ENCODE measurements around the gene LILRB5.

LILRB5 gene

GRCh38 chr19:54257116-54257480 lies at the start of gene LILRB5:
LILRB5 (minus strand) TSS chr19:54257273; CDS start chr19:54257193, 80 bp downstream.
- no peak within 1 kb of the TSS for H3K4me3 ChIP-seq (ENCODE audit: low read depth, low read length)
- no peak for DNase-seq (ENCODE audit: low read depth)
- TF ChIP-seq CTCF (conservative IDR thresholded peaks at IDR 0.05; ENCODE audit: low read depth, low read length): no peak

GRCh38 chr19:54305141-54305540 lies 48.1 kb upstream of the LILRB5 start:
- DNase-seq (ENCODE audit: low read depth): no peak
- H3K4me3 ChIP-seq (ENCODE audit: low read depth, low read length): no peak overlapping the region
- TF ChIP-seq CTCF (conservative IDR thresholded peaks at IDR 0.05; ENCODE audit: low read depth, low read length): no peak

GRCh38 chr19:54302257-54302656 lies 45.2 kb upstream of the LILRB5 start:
- no peak overlapping the region for H3K4me3 ChIP-seq (ENCODE audit: low read depth, low read length)
- no peak for DNase-seq (ENCODE audit: low read depth)
- TF ChIP-seq CTCF (conservative IDR thresholded peaks at IDR 0.05; ENCODE audit: low read depth, low read length): no peak

- H3K4me3 ChIP-seq (ENCODE audit: low read depth, low read length): no peak overlapping the region
- TF ChIP-seq CTCF (conservative IDR thresholded peaks at IDR 0.05; ENCODE audit: low read depth, low read length): no peak
- no peak for DNase-seq (ENCODE audit: low read depth)
Measured at GRCh38 chr19:54299515-54299914, 42.4 kb upstream of the LILRB5 start.

GRCh38 chr19:54299126-54299498 lies 42.0 kb upstream of the LILRB5 start:
- H3K4me3 ChIP-seq (ENCODE audit: low read depth, low read length): no peak overlapping the region
- DNase-seq (ENCODE audit: low read depth): no peak
- no peak for TF ChIP-seq CTCF (conservative IDR thresholded peaks at IDR 0.05; ENCODE audit: low read depth, low read length)

DNA sequence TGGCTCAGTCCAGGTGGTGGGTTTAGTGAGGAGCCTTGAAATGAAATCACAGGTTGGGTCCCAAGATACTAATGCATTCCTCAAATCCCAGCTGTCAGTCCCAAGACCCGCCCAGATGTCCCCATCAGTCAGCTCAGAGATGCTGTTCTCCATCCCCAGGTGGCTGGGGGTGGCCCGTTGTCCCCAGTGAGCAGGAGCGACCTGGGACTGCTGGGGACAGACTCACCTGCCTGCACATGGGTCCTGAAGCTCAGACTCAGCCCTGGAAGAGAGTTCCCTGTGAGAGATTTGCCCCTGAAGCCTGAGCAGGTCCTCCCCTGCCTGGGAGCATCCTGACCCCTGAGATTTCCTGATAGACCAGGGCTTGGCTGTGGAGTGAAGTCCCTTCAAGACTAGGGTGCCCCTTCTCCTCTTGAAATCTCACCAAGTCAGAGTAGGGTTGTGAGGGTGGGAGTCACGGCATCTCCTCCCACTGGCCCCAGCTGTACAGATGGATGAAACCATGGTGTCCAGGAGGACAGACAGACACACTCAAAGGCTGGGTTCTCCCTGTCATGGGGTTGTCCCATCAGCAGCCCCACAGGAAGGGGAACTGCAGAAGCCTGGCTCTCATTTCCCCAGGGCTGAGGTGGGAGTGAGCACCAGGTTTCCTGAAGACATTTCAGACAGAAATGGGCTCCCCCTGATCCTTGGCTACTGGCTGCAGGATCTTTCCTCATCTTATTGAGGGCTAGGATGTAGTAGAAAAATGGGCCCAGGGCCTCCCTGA lies 41.5 kb upstream of the LILRB5 start:
- H3K4me3 ChIP-seq (ENCODE audit: low read depth, low read length): no peak overlapping the region
- TF ChIP-seq CTCF (conservative IDR thresholded peaks at IDR 0.05; ENCODE audit: low read depth, low read length): no peak
- DNase-seq (ENCODE audit: low read depth): no peak

- peak; percentile 40 for TF ChIP-seq CTCF (conservative IDR thresholded peaks at IDR 0.05; ENCODE audit: low read depth, low read length)
- no peak overlapping the region for H3K4me3 ChIP-seq (ENCODE audit: low read depth, low read length)
- DNase-seq (ENCODE audit: low read depth): peak; percentile 20
Measured at GRCh38 chr19:54297759-54298305, 40.8 kb upstream of the LILRB5 start.
